Activated T-cell treated with anti-CD3 and anti-CD28 coated beads, Interleukin-2, amount 50 U/mL, for 1 hour (primary cell): ENCODE data around the gene HTR3E.
A peak's percentile ranks its signal among the peaks of the same experiment; 100 is the strongest.
"Not testable (repeated sequence)": the region's sequence is repeated elsewhere in the genome, so short reads cannot be mapped to it uniquely, and the experiment has no call there.

ENCODE experiments used
- DNase-seq: peaks from one replicate; pipeline ENCODE4 v3.0.0-alpha.2; 2020

The HTR3E gene

DNA sequence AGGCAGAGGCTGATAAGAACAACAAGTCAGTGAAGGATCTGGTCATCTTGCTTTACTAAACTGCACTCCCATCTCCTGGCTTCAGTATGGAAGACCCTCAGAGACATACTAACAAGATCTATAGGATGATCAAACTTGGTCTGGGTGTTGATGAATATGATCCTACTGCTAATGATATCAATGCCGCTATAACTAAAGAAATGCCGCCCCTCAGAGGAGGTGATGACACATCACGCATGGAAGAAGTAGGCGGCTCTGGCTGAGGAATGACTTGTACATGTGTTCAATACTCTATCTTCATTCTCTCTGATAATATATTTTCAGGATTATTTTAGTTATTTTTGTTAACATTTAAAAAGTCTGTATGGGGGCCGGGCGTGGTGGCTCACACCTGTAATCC is 20.8 kb downstream of the HTR3E start:
- no peak for DNase-seq

DNA sequence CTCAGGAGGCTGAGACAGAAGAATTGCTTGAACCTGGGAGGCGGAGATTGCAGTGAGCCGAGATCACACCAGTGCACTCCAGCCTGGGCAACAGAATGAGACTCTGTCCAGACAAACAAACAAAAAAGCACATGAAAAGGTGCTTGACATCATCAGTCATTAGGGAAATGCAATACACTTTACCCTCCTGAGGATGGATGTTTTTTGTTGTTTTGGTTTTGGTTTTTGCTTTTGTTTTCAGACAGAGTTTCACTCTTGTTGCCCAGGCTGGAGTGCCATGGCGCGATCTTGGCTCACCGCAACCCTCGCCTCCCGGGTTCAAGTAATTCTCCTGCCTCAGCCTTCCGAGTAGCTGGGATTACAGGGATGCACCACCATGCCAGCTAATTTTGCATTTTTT is 24.2 kb downstream of the HTR3E start:
- DNase-seq: not testable (repeated sequence)

DNA sequence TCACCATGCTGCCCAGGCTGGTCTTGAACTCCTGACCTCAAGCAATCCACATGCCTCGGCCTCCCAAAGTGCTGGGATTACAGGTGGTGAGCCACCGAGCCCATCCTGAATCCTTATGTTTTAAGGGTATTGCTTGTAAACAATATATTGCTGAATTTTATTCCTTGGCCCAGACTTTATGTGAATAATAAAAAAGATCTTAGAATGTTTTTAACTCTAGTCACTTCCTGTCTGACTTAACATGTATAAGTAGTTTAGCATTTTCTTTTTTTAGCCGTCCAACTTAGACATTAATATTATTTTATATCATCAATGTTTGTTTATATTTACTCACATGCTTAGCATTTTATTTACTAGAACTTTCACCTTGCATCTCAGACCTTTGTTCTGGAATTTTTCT is 29.1 kb downstream of the HTR3E start:
- DNase-seq: no peak

DNA sequence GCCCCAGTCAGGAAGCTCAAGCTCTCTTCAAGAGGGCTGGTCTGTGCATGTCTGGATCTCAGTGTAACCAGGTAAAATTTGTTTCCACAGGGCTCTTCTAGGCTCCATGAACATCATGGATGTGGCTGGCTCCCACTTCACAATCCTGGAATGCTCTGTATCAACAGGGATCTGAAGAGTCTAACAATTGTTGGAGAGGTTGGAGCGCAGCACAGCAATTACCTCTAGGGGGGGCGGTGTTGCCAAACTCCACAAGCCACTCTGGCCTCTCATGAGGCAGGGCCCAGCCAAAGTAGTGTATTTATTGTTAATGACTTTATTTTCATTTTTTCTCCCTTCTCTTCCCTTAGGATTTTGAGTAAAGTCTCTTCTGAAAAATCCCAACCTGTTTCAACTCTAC is 32.1 kb downstream of the HTR3E start:
- no peak for DNase-seq

- no peak for DNase-seq
These were observed 36.1 kb downstream of the HTR3E start for GRCh38 chr3:184132945-184133344.

DNA sequence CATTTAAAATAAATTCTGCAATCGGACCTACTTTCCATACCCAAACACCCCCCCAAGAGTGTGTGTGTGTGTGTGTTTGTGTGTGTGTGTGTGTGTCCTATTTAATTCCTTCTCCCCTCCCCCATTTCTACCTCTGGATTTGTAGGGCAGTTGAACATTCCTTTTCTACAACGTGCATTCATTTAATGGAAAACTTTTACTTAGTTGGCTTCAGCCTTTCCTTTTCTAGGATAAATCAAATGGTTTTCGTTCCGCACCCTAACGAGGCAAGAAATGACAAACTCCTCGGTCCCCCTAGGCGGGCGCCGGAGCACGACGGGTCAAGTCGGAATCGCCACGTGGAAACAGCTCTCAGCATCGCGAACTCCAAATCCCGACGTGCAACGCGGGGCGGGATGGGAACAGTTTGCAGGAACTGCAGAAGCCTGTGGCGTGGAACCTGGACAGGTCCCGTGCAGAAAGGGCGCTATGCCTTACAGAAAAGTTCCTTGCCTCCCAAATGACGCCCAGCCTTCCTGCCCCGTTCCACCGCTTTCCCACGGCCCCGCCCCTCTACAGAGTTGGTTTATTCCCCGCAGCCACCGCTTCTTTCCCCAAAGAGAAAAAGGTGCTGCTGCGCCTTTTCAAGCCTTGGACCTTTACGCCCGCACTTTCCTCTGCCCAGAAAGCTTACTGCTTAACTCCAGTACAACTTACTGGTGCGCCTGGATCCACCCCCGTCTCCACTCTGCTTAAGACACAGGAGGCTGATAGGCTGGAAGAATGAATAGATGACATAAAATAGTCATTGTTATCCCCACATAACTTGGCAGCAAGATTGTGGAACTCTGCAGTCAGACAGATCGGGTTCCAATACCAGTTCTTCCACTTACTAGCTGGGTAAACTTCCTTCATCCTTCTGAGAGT is 37.2 kb downstream of the HTR3E start:
- peak; percentile 46 for DNase-seq

GRCh38 chr3:184134746-184135148 is 37.9 kb downstream of the HTR3E start:
- DNase-seq: no peak

GRCh38 chr3:184135149-184135910 is 38.5 kb downstream of the HTR3E start, which contains the start of gene EIF2B5:
Gene EIF2B5 (plus strand): TSS chr3:184135358. CDS start chr3:184135386, 28 bp downstream.
- DNase-seq: peak; percentile 84

GRCh38 chr3:184135911-184136260 is 39.0 kb downstream of the HTR3E start:
- no peak for DNase-seq

DNA sequence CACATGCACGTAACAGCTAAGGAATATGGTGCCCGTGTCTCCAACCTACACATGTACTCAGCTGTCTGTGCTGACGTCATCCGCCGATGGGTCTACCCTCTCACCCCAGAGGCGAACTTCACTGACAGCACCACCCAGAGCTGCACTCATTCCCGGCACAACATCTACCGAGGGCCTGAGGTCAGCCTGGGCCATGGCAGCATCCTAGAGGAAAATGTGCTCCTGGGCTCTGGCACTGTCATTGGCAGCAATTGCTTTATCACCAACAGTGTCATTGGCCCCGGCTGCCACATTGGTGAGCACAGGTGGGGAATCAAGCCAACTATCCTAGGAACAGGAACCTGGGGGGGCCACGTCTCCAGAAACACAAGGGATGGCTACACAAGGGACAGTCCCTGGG is 43.6 kb downstream of the HTR3E start:
- DNase-seq: no peak

- DNase-seq: no peak
These were observed 45.3 kb downstream of the HTR3E start for GRCh38 chr3:184142199-184142598.

DNA sequence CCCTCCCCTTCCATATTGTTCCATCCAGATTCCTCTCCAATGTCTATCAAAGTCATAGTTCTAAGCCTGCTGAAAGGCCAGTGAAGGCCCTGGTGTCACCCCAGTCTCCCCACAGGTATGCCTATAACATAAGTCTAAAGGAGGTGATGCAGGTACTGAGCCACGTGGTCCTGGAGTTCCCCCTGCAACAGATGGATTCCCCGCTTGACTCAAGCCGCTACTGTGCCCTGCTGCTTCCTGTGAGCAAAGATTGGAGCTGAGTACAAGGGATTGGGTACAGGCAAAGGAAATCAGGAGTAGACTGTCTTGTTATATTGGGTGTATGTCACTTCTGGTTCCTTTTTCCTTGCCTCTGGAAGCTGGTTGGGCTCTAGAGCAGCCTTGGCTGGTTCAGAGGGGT is 46.5 kb downstream of the HTR3E start:
- no peak for DNase-seq

DNA sequence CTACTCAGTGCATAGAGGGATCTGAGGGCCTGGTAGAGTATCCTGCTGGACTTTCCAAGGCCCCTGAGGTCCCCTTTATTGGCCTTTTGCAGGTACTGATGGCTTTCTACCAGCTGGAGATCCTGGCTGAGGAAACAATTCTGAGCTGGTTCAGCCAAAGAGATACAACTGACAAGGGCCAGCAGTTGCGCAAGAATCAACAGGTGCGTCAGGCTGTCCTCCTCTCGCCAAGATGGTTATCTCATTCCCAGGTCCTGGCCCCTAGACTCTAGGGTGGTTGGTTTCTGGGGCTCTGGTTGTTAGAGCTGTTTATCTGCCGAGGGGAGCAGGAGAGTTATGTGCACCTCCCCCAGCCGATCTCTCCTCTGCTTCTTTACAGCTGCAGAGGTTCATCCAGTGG is 47.6 kb downstream of the HTR3E start:
- no peak for DNase-seq

DNA sequence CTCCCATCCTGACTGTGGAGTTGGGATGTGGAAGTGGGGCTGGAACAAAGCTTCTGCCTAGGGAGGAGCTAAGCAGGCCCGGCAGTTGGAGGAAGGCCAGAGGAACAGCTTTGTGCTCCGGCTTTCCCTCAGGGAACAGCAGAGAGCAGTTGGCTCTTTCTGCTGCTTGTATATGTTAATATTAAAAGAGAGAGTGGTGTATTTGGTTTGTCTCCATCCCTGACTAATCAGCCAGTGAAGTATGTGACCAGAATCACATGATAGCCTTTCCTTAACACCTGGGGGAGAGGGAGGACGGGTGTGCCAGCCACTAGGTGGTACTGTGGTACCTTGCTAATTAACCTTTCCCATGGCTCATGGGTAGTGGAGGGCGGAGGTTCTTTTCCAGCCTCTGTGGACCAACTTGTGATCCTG is 48.3 kb downstream of the HTR3E start:
- DNase-seq: peak; percentile 32

DNA sequence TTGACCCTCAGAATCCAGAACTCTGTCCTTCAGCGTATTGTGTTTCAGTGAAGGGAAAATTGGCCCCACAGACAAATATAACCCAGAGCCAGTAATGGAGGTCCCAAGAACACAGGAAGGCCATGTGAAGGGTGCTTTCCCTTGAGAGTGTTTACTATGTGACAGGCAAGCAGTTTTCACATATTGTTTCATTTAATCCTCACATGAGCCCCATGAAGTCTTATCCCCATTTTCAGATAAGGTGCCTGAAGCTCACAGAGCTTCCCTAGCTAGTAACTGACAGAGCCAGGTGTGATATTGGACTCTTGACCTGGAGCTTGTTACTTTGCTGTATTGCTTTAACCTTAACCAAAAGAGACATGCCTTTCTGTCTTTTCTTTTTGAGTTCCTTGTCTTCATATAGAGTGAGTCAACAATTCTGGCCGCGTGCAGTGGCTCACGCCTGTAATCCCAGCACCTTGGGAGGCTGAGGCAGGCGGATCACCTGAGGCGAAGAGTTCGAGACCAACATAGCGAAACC is 48.9 kb downstream of the HTR3E start:
- DNase-seq: no peak

DNA sequence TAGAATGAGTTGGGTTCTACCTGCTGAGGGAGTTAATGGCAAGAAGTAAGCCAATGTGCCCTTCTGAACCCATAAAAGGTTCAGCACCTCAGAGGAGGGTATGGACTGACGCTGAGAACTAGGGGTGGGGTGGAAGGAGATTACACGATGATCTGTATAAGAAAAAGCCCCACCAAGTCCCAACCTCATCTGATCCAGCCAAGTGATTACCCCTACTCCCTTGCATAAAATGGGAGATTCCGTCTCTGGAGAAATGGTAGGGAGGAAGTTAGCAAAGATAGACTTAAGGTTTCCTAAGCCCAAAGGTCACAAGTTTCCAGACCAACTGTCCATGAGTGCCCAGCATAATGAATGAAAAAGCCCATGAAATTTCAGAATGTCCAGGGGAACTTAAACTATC is 51.2 kb downstream of the HTR3E start:
- DNase-seq: no peak

DNA sequence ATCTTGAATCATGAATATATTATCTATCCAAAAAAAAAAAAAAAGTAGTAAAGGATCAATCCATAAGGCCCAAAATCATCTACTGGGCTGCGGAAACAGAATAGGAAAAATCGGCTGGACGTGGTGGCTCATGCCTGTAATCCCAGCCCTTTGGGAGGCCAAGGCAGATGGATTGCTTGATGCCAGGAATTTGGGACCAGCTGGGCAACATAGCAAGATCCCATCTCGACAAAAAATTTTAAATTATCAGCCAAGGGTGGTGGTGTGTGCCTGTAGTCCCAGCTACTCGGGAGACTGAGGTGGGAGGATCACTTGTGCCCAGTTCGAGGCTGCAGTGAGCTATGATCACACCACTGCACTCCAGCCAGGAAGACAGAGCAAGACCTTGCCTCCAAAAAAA is 52.3 kb downstream of the HTR3E start:
- DNase-seq: no peak

DNA sequence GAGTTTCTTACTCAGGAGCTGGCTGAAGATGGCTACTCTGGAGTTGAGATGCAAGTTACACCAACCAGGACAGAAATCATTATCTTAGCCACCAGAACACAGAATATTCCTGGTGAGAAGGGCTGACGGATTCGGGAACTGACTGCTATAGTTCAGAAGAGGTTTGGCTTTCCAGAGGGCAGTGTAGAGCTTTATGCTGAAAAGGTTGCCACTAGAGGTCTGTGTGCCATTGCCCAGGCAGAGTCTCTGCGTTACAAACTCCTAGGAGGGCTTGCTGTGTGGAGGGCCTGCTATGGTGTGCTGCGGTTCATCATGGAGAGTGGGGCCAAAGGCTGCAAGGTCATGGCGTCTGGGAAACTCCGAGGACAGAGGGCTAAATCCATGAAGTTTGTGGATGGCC is 52.9 kb downstream of the HTR3E start:
- DNase-seq: not testable (repeated sequence)

- peak; percentile 64 for DNase-seq
These were observed 58.2 kb downstream of the HTR3E start, which contains the start of gene DVL3 for GRCh38 chr3:184154885-184155643. Gene DVL3 (plus strand): TSS chr3:184155377. CDS start chr3:184155636, 259 bp downstream.

GRCh38 chr3:184155644-184156521 is 59.0 kb downstream of the HTR3E start:
- peak; percentile 68 for DNase-seq

DNA sequence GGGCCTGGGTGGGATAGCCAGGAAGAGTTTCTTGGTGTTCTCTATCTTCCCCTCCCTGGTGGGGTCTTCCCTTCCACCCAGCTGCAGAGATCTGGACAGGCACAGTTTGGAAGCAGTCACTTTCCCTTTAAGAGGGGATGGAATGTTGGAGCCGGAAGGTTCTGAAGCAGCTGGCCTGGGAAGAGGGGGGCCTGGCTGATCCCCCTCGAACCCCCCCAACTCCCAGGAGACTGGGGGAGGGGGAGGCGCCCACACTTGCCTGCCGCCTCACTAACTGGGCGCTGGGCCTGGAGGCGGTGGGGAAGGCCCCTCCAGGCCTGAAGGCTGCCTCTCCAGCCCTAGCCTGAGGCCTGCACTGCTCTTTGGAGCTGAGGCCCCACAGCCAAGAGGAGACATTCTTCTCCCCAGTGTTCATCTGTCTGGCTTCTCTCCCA is 59.7 kb downstream of the HTR3E start:
- no peak for DNase-seq
